ENCODE data around the gene UNC13B.
"Not testable (repeated sequence)": the region's sequence is repeated elsewhere in the genome, so short reads cannot be mapped to it uniquely, and the experiment has no call there.

The UNC13B gene

DNA sequence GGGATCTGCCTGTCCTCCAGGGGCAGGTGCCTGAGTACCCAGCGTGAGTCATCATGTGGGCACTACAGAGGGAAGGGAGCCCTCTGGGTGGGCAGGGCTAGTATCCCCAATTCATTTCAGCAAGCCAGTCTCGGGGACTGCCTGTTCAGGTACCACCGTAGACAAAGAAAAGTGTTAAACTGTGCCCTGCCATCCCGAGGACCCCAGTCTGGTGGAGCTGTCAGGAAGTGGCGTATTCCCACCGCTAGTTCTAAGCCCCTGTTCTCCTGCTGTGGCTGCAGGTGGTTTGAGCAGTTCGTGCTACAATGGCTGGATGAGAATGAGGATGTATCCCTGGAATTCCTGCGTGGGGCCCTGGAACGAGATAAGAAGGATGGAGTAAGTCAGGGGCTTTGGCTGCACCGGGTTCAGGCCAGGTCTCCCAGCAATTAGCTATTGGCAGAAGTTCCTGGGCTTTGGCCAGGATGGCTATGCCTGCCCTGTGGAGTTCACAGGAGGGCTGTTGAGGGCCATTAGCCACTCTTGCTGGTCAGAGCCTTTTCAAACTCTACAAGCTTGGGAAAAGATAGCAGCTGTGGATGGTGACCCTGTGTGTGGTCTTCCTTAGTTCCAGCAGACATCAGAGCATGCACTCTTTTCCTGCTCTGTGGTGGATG is 234.9 kb downstream of the UNC13B start:
- no peak for DNase-seq

GRCh38 chr9:35397216-35397698 is 235.4 kb downstream of the UNC13B start:
- DNase-seq = no peak

DNA sequence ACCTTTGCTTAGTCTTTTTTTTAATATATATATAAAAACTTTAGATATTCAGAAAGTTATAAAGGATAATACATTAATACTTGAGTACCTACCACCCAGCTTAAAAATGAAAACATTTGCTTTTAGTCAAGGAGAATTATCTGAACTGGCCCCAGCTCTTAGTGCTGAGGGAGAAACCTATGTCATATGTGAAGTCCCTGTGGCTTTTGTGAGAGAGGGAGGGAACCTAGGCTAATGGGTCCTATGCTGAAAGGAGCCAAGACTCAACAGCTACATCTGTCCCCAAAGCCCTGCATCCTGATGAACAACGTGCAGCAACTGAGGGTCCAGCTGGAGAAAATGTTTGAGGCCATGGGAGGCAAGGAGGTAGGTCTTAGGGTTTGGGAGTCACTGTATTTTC is 236.1 kb downstream of the UNC13B start:
- no peak for DNase-seq

DNA sequence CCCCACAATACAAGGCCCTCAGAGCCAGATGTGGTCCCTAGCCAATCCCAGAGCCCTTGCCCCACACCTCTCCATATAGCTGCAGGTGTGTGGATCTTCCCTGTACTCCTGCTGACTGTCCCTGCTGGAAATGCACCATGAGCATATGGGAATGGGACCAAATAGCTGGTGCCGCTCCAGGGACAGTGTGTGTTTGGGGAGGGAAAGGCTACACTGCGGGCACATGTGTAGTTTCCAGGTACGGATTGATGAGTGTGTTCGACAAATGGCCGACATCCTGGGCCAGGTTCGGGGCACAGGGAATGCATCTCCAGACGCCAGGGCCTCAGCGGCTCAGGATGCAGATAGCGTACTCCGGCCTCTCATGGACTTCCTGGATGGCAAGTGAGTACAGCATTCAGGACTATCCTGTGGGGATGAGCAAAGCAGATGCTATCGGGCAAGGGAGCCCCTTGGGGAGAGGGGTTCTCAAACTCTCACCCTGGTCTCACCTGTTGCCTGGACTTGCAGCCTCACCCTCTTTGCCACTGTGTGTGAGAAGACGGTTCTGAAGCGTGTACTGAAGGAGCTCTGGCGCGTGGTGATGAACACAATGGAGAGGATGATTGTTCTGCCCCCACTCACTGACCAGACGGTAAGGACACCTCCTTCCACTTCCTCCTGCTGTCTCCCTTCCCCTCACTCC is 237.0 kb downstream of the UNC13B start:
- no peak for DNase-seq

DNA sequence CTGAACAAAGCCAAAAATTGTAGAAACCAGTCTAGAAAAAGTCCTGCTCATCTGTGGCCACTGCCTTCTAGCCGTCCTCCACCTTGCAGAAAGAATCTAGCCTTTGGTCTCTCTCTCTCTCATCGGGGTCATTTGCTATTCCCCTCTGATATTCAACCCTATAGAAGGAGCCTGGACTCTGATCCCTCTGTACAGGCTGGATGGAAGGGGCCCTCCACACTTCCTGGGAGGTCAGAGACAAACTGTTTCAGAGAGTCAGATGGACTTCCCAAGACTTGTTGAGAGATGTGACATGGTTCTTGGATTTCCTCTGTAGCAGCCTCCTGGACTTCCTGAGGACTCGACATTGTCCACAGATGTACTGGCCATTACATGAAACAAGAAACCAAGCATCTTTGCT is 243.1 kb downstream of the UNC13B start:
- no peak for DNase-seq

DNA sequence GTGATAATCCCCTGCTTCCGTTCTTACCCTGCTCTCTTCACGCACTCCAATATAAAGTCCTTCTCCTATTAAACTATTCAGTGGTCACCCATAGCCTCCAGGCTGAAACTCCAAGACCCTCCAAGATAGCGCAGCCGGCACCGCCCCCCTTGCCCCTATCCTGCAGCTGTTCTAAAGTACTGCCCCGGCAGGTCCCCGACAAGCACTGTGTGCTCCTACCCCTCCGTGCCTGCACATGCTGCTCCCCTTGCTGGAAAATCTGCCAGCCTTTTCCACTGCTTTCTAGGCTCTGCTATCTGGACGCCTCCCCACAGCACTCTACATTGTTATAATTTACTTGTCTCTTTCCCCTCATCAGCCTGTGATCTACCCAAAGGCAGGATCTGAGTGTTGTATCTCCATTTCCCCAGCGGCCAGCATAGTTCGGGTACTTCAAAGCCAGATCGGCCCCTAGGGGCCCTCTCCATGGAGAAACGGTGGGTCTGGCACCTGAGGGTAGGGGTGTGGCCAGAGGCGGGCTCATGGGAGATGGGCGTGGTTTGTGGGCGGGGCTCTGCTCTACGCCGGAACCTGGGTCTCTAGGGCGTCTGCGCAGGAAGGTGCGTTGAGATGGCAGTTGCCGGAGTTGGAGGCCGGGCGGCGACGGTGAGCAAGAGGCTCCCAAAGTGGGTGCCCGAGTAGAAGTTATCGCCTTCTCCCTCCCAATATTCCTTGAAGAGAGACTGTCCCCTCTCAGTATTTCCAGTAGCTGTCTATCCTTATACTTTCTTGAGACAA is 244.6 kb downstream of the UNC13B start:
- no peak for DNase-seq

DNA sequence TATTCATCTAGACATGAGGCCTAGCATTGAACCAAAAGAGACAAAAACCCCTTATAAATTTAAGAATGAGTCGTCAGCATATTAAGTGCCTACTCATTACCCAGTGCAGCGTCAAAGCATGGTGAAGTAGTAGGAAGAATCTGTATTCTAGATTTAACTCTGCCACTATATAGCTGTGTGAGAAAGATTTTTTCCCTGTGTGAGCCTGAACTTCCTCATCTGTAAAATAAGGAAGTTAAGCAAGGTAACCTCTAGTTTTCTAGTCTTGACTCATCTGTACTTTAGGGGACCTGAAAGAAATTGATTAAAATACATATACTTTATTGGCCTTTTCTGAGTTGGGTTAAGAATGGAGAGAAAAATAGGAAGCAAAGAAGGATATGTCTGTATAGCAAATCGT is 246.0 kb downstream of the UNC13B start:
- peak; percentile 28 for DNase-seq

- DNase-seq = not testable (repeated sequence)
These were observed 247.6 kb downstream of the UNC13B start for GRCh38 chr9:35409434-35409833.

DNA sequence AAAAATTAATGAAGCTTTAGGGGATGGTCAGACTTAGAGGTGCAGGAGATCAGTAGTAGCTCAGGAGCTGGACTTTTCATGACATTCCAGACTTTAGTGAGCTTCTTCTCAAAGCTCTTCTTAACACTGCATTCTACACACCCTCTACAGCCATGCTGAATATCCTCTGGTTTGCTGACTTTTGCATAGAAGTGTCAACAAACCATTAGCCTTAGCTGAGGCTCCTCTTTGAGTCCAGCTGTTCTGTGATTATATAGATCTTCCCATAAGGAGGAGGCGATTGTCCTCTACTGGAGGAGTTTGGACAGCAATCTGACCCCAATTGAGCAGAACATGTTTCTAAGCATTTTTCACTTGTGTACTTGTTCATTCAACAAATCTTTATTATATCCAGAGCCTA is 253.1 kb downstream of the UNC13B start:
- DNase-seq = no peak

- no peak for DNase-seq
These were observed 253.7 kb downstream of the UNC13B start for GRCh38 chr9:35415402-35416097.

DNA sequence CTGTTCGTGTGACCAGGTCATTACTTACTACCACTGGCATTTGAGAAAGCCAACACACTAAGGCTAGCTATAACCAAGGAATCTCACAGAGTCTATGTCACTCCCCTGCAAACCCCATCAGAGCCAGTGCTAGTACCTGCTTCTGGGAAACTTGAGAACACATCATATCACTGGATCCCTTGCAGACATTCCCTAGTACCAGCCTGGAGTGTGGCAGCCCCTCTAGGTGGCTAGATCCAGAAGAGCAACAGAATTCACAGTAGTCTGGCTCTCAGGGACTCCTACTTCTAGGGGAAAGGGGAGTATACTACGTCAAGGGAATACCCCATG is 254.3 kb downstream of the UNC13B start:
- no peak for DNase-seq

DNA sequence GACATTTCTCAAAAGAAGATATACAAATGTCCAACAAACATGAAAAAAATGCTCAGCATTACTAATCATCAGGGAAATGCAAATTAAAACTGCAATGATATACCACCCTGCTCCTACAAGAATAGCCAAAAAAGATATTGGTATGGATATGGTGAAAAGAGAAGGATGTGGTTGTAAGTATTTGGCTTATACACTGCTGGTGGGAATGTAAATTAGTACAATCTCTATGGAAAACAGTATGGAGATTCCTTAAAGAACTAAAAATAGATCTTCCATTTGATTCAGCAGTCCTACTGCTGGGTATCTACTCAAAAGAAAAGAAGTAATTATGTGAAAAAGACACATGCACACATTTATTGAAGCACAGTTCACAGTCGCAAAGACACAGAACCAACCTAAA is 260.5 kb downstream of the UNC13B start:
- no peak for DNase-seq

DNA sequence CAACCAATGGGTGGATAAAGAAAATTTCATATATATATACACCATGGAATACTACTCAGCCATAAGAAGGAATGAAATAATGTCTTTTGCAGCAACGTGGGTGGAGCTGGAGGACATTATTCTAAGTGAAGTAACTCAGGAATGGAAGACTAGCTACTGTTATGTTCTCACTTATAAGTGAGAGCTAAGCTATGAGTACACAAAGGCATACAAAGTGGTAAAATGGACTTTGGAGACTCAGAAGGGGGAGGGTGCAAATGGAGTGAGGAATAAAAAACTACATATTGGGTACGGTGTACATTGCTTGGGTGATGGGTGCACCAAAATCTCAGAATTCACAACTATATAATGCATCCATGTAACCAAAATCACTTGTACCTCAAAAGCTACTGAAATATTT is 260.9 kb downstream of the UNC13B start:
- DNase-seq = no peak

GRCh38 chr9:35423499-35423898 is 261.7 kb downstream of the UNC13B start:
- no peak for DNase-seq

- no peak for DNase-seq
These were observed 262.8 kb downstream of the UNC13B start for GRCh38 chr9:35424356-35425352.

DNA sequence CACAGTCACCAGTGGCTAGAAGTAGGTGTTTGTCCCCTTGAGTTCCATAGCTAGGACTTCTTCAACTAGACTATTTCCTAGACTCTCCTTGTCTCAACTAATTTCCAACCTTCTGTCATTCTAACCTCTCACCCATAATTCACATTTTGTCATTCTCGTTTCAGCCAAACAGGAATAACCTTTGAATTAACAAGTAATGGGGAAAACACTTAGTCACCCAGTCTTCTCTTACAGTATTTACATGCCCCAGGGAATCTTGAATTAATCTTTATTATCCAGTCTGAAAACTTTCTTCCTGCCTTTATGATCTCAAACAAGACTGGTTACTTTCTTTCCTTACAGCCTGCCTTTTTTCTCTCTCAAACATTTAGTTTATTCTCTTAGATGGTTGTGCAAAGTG is 264.8 kb downstream of the UNC13B start:
- no peak for DNase-seq

DNA sequence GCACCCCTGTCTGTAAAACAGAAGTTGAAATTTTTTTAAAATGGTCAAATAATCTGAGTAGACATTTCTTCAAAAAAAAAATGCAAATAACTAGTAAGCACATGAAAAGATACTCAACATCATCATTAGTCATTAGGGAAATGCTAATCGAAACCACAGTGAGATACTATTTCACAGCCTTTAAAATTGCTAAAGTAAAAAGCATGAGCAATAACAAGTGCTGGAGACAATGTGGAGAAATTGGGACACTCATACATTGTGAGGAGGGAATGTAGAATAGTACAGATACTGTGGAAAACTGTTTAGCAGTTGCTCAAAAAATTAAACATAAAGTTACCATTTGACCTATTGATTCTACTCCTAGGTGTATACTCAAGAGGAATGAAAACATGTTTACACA is 269.7 kb downstream of the UNC13B start:
- no peak for DNase-seq

DNA sequence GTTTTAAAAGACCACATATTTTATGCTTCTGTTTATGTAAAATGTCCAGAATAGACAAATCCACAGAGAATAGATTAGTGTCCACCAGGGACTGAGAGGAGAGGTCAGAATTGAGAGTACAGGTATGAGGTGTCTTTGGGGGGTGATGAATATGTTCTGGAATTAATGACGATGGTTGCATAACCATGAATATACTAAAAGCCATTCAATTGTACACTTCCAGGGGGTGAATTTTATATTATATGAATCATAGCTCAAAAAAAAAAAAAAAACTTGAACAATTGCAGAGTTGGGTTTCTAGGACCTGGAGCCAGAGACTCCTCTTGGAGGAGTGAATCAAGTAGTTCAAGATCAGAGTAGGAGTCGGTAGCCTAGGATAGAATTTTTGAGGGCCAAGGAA is 270.3 kb downstream of the UNC13B start:
- no peak for DNase-seq

DNA sequence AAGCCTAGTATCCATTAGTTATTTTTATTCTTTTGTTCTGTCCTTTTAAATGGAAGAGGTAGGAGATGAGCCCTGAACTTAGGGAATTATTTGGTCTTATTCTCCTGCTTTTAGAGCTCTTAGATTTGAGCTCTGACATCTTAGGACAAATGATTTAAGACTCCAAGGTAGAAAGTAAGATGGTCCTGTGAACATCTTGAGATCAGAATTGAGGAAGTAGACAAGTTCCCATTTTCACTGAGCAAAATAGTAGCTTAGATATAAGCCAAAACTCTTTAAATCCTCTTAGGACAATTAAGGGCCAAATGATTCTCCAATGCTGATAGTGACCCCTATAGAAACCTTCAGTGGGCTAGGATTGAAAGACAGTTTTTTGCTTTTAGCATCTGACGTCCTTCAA is 275.1 kb downstream of the UNC13B start:
- no peak for DNase-seq

- DNase-seq = no peak
These were observed 284.2 kb downstream of the UNC13B start for GRCh38 chr9:35446012-35446411.

- DNase-seq = no peak
These were observed 286.7 kb downstream of the UNC13B start for GRCh38 chr9:35448496-35448895.

- DNase-seq = no peak
These were observed 290.7 kb downstream of the UNC13B start for GRCh38 chr9:35452481-35452880.

Measured in GF-D8 (cell line).